22Rv1 (cell line): ENCODE results near the gene MYO1F.

Experiments
- ZFX ChIP-seq: fragments of 450-650 bp; IDR thresholded peaks from 2 replicates; pipeline ENCODE4 v1.6.1; 2017; ENCODE audit warnings: antibody characterized with exemption, borderline replicate concordance
- TF ChIP-seq, protein P1 (sequence below): fragments of 450-650 bp; IDR thresholded peaks from 2 replicates; pipeline ENCODE4 v1.5.1; 2017; ENCODE audit warnings: mild to moderate bottlenecking

- TF ChIP-seq, protein P1, sequence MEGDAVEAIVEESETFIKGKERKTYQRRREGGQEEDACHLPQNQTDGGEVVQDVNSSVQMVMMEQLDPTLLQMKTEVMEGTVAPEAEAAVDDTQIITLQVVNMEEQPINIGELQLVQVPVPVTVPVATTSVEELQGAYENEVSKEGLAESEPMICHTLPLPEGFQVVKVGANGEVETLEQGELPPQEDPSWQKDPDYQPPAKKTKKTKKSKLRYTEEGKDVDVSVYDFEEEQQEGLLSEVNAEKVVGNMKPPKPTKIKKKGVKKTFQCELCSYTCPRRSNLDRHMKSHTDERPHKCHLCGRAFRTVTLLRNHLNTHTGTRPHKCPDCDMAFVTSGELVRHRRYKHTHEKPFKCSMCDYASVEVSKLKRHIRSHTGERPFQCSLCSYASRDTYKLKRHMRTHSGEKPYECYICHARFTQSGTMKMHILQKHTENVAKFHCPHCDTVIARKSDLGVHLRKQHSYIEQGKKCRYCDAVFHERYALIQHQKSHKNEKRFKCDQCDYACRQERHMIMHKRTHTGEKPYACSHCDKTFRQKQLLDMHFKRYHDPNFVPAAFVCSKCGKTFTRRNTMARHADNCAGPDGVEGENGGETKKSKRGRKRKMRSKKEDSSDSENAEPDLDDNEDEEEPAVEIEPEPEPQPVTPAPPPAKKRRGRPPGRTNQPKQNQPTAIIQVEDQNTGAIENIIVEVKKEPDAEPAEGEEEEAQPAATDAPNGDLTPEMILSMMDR = no peak
- no peak for TF ChIP-seq ZFX
Observed at GRCh38 chr19:8494158-8494557, 83.1 kb downstream of the MYO1F start.
